Endothelial cell (in vitro differentiated cells): Measurements from ENCODE around the gene KIAA1958. TPM values are rescaled to one million over a fixed set of nuclear protein-coding genes. Genes with fewer than 3 reads are reported as not detected.

Experiments used
- DNase-seq: peaks from one replicate; pipeline ENCODE4 v3.0.0; 2021; ENCODE audit warnings: low spot score
- H3K27ac Mint-ChIP-seq: one replicate; pipeline ENCODE4 v1.8.0; 2021; ENCODE audit warnings: mixed read lengths, inconsistent platforms; ENCODE audit not compliant: unreplicated experiment
- H3K27me3 Mint-ChIP-seq: one replicate; pipeline ENCODE4 v1.8.0; 2021; ENCODE audit warnings: mild to moderate bottlenecking, moderate library complexity, mixed read lengths, inconsistent platforms; ENCODE audit not compliant: unreplicated experiment
- H3K36me3 Mint-ChIP-seq: one replicate; pipeline ENCODE4 v1.8.0; 2021; ENCODE audit warnings: mild to moderate bottlenecking, low read depth, mixed read lengths, inconsistent platforms; ENCODE audit not compliant: unreplicated experiment
- H3K4me1 Mint-ChIP-seq: one replicate; pipeline ENCODE4 v1.8.0; 2021; ENCODE audit warnings: mild to moderate bottlenecking, mixed read lengths, inconsistent platforms; ENCODE audit not compliant: unreplicated experiment
- H3K4me3 Mint-ChIP-seq: one replicate; pipeline ENCODE4 v1.8.0; 2021; ENCODE audit warnings: mild to moderate bottlenecking, mixed read lengths, inconsistent platforms; ENCODE audit not compliant: unreplicated experiment
- H3K9me3 Mint-ChIP-seq: one replicate; pipeline ENCODE4 v1.8.0; 2021; ENCODE audit warnings: mixed read lengths, inconsistent platforms; ENCODE audit not compliant: unreplicated experiment
- CTCF ChIP-seq: fragments of 200-600 bp; sonication (generic); IDR thresholded peaks from one replicate; pipeline ENCODE4 v1.5.0; 2021; ENCODE audit warnings: antibody characterized with exemption; ENCODE audit not compliant: unreplicated experiment
- total RNA-seq: library from RNA; stranded (reverse); fragmentation: NEBNext Ultra II Directional; extraction: Animal tissue kit (Norgen Biotek cat#: 25700); gene quantifications from one replicate; pipeline ENCODE4 v1.2.1, GENCODE V29; 2021; ENCODE audit not compliant: unreplicated experiment

Gene KIAA1958
- total RNA-seq, 1 donor from 2014 or later, result 15.1 TPM

- Mint-ChIP-seq H3K4me3 (no peak overlapping the region), H3K4me1 (peaks cover 3% of the 10 kb centered on the region), H3K36me3 (no peaks in the 10 kb centered on the region), H3K27ac (no peak overlapping the region), H3K27me3 (no peaks in the 10 kb centered on the region), H3K9me3 (no peaks in the 10 kb centered on the region)
- no peak for DNase-seq
- no peak for TF ChIP-seq CTCF
These were observed 48.7 kb downstream of the KIAA1958 start for GRCh38 chr9:112535301-112535700.

GRCh38 chr9:112535811-112536210 lies 49.2 kb downstream of the KIAA1958 start:
- no peaks in the 10 kb centered on the region for H3K36me3 Mint-ChIP-seq
- H3K4me3 Mint-ChIP-seq, result no peak overlapping the region
- DNase-seq, result no peak
- no peaks in the 10 kb centered on the region for H3K27me3 Mint-ChIP-seq
- H3K27ac Mint-ChIP-seq, result no peak overlapping the region
- H3K9me3 Mint-ChIP-seq, result no peaks in the 10 kb centered on the region
- peaks cover 3% of the 10 kb centered on the region for H3K4me1 Mint-ChIP-seq
- TF ChIP-seq CTCF, result no peak

- no peak for DNase-seq
- H3K27ac Mint-ChIP-seq, result no peak overlapping the region
- no peak overlapping the region for H3K4me3 Mint-ChIP-seq
- no peaks in the 10 kb centered on the region for H3K36me3 Mint-ChIP-seq
- H3K9me3 Mint-ChIP-seq, result no peaks in the 10 kb centered on the region
- no peak for TF ChIP-seq CTCF
- H3K4me1 Mint-ChIP-seq, result no peaks in the 10 kb centered on the region
- no peaks in the 10 kb centered on the region for H3K27me3 Mint-ChIP-seq
These were observed 50.9 kb downstream of the KIAA1958 start for GRCh38 chr9:112537561-112537960.

- no peaks in the 10 kb centered on the region for H3K27me3 Mint-ChIP-seq
- no peak overlapping the region for H3K4me3 Mint-ChIP-seq
- H3K4me1 Mint-ChIP-seq, result no peaks in the 10 kb centered on the region
- no peaks in the 10 kb centered on the region for H3K36me3 Mint-ChIP-seq
- no peak overlapping the region for H3K27ac Mint-ChIP-seq
- no peaks in the 10 kb centered on the region for H3K9me3 Mint-ChIP-seq
- DNase-seq, result no peak
- no peak for TF ChIP-seq CTCF
These were observed 54.2 kb downstream of the KIAA1958 start for GRCh38 chr9:112540800-112541199.

GRCh38 chr9:112541685-112542084 lies 55.1 kb downstream of the KIAA1958 start:
- no peaks in the 10 kb centered on the region for H3K4me1 Mint-ChIP-seq
- DNase-seq, result no peak
- no peaks in the 10 kb centered on the region for H3K27me3 Mint-ChIP-seq
- H3K27ac Mint-ChIP-seq, result no peak overlapping the region
- no peaks in the 10 kb centered on the region for H3K9me3 Mint-ChIP-seq
- TF ChIP-seq CTCF, result no peak
- H3K4me3 Mint-ChIP-seq, result no peak overlapping the region
- H3K36me3 Mint-ChIP-seq, result no peaks in the 10 kb centered on the region
